GM19240 (cell line): Measurements from ENCODE around the gene C18orf32.
"Not testable (repeated sequence)": the region's sequence is repeated elsewhere in the genome, so short reads cannot be mapped to it uniquely, and the experiment has no call there.

Experiments used
- DNase-seq: peaks from one replicate; pipeline ENCODE4 v3.0.0; 2011; ENCODE audit warnings: low spot score; ENCODE audit not compliant: insufficient read length

Gene C18orf32

DNA sequence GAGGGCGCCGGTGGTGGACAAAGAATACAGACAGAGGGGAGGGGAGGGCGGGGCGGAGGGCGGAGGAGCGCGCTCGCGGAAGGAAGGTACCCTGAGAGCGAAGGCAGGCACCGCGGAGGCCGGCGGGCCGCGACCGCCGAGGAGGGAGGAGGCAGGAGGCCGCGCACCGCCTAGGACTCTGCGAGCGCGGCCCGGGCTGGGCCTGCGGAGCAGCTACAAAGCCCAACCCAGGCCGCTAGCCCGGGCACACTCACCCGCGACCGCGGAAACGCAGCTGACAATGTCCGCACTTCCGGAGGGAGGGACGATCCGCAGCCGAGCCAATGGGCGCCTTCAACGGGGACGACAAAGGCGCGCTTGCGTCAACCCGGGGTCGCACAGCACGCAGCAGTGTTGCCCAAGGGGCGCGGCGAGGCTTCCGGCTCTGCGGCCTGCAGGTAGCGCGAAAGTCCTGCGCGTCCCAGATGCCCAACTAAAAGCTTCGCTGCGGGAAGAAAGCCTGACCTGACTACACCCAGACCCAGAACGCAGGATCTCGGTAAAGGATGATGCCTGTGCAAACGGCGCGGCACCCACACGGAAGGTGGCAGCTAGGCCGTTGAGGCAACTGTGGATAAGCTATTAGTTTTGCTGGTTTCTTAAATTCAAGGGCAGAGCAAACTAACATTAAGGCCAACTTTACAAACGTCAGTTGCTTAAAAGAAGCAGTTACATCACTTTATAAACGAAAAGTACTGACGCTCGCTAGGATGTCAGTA is at the start of gene C18orf32:
Gene C18orf32, minus strand, starts transcription at position 282 of the 758 bp plus-strand sequence. CDS start 3,486 bp downstream, outside the sequence.
- DNase-seq = peak; percentile 65

DNA sequence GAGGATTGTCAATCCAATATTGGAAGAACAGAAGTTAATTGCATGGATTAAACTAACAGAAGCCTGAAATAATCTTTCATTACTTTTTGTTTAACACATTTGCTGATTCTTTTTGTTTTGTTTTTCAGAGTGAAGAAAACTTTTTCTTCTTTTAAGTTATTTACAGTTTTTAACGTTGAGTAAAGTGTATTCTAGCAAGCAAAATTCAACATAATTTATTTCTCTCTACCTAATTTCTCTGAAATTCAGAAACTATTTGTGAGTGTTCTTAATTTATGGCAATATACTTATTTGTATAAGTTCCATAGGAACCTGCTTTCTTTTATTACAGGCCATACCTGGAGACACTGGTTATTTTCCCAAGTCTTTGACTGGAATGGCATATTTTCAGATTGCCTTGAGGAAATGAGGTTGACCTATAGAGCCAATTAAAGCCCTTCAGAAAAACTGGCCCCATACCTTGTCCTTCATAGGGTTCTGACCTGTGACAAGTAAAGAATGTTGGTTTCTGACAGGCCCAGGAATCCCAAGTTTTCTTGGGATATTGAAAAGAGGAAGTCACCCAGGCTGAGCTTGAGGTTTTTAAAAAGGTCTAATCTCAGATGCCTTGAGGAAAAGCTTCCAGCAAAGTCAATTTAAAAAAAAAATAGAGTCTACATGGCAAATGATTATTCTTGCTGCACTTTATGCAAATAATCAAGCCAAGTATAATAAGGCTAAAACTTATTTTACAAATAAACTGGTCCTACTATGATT is 48.0 kb upstream of the C18orf32 start:
- DNase-seq = no peak

DNA sequence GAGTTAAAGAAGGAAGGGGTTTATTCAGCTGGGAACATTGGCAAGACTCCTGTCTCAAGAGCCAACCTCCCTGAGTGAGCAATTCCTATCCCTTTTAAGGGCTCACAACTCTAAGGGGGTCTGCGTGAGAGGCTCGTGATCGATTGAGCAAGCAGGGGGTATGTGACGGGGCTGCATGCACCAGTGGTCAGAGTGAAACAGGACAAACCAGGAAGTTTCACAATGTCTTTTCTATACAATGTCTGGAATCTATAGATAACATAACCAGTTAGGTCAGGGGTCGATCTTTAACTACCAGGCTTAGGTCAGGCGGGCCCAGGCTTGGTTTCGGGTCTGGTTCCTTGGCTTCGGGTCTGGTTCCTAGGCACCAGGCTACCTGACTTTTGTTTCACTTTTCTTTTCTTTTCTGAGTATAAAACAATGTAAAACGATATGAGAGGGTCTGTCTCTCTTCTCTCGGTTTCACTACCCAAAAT is 44.7 kb upstream of the C18orf32 start:
- DNase-seq = no peak

DNA sequence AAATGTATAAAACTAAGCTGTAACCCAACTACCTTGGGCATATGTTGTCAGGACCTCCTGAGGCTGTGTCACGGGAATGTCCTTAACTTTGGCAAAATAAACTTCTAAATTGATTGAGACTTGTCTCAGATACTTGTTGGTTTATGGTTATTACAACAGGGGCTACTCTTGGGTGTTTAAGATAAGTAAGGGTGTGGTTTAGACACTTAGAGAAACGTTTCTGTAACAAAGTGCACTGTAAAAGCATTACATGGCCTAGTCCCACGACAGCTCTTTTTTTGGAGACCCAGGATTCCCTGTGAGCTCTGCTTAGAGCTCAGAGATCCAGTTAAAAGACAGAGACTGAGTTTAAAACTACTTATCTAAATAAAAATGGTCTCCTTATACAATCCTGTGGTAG is 42.6 kb upstream of the C18orf32 start:
- no peak for DNase-seq

DNA sequence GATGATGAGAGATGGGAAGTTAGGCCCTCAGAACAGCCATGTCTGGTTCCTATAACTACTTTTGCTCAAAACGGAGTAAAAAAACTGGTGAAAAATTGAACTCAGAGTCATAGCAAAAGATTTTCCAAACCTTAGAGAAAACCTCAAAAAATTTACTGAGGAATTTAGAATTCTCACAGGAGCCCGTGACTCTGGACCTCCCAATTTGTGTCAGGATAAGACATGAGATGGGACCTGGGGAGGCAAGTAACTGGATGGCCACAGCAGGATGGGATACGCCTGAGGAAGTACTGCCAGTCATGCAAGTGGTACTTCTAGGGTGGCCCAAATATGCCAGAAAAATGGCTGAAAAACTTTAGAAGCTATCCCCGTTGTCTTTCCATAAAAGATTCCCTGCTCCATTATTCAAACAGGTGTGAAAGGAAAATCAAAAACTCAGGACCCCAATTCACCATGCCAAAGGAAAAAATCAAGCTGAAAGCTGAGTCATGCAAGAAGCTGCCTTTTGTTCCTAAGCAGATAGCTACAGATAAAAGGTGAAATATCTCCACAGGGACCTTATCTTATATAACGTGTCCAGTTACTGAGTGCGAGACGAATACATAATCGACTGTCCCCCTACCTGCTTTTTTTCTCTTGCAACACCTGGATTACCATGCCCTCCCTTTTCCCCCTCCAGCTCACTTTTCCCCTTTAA is 40.7 kb upstream of the C18orf32 start:
- DNase-seq = no peak

DNA sequence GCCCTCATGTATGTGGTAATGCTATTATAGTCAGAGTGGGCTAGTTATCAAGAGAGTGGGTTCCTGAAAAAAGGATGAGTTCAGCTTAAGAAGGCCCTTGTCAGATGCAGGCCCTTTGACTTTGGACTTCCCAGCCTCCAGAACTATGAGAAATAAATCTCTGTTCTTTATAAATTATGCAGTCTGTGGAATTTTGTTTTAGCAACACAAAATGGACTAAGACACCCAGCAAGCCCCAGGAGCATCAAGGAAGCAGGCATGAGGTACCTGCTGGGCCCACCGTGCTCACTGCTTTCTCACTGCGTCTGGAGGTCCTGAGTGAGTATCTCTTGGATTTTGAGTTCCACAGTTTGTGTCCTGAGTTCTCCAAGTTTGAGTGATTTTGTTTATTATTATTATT is 38.9 kb upstream of the C18orf32 start:
- no peak for DNase-seq

DNA sequence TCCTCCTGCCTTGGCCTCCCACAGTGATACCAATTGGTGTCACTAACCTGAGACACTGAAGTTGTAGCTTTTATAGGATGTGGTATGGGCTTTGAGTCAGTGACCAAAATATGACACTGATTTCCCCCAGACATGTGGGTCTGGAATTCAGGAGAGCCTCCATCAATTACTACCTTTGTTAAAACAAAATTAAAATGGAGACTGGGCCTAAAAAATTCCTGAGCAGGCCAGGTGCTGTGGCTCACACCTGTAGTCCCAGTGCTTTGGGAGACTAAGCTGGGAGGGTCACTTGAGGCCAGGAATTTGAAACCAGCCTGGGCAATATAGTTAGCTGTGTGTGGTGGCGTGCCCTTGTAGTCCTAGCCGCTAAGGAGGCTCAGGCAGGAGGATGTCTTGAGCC is 37.9 kb upstream of the C18orf32 start:
- DNase-seq = no peak

DNA sequence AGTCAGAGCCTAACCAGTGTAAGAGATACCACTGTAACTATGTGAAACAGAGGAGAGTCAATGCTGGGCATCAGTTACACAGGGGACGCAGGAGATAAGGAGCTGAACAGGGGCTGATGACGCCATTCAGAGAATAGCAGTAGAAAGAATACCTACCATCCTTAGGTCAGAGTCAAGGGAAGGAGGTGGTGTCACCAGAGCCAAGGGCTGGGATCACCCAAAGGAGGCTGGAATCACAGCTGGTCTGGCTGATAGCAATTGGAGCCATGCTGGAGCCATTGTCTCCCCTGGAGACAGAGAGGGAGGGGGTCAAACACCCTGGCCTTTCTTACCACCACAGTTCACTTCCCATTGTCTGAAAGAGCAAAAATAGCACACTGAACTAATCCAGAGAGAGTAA is 37.3 kb upstream of the C18orf32 start:
- DNase-seq = no peak

DNA sequence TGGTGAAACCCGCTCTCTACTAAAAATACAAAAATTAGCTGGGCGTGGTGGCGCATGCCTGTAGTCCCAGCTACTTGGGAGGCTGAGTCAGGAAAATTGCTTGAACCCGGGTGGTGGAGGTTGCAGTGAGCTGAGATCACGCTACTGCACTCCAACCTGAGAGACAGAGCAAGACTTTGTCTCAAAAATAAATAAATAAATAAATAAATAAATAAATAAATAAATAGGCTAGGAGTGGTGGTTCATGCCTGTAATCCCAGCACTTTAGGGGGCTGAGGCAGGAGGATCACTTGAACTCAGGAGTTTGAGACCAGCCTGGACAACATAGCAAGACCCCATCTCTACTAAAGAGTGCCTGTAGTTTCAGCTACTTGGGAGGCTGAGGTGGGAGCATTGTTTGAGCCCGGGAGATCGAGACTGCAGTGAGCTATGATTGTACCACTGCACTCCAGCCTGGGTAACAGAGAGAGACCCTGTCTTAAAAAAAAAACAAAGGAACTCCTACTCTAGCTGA is 36.6 kb upstream of the C18orf32 start:
- not testable (repeated sequence) for DNase-seq

DNA sequence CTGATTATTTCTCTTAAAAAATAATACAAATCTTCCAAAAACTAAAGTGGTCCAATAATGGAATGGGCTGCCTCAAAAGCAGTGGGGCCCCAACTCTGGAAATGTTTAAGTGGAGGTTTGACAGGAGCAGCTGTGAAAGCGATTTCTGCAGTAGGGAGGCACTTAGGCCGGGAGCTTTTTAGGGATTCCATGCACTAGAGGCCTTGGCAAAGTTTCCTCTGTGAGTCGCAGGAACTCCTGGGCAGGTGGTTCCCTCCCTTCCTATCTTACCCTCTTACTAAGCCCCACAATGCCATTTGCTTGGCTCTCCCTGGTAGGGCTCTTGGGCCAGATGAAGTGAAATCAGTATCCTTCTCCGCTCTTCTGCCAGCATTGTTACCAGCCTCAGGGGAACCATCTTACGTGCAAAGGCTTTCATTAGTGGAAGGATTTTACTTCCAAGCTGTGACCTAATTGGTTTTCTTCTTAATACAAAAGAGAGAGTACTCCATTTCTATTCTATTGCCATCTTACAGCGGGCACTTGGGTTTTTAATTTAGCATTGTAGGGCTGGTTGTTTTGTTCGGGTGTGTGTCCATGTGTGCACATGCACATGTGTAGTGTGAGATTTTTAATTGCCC is 34.3 kb upstream of the C18orf32 start:
- DNase-seq = no peak

DNA sequence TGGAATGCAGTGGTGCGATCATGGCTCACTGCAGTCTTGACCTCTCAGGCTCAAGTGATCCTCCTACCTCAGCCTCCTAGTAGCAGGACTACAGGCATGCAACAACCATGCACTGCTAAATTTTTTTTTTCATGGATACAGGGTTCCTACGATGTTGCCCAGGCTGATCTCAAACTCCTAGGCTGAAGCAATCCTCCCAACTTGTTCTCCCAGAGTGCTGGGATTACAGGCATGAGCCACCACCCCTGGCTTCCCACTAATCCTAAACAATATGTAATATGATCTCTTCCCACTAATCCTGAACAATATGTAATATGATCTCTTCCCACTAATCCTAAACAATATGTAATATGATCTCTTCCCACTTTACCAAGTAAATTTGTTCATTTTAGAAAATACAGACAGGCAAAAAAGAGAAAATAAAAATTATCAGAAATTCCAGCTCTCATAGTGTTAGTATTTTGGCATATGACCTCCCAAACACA is 33.7 kb upstream of the C18orf32 start:
- no peak for DNase-seq

DNA sequence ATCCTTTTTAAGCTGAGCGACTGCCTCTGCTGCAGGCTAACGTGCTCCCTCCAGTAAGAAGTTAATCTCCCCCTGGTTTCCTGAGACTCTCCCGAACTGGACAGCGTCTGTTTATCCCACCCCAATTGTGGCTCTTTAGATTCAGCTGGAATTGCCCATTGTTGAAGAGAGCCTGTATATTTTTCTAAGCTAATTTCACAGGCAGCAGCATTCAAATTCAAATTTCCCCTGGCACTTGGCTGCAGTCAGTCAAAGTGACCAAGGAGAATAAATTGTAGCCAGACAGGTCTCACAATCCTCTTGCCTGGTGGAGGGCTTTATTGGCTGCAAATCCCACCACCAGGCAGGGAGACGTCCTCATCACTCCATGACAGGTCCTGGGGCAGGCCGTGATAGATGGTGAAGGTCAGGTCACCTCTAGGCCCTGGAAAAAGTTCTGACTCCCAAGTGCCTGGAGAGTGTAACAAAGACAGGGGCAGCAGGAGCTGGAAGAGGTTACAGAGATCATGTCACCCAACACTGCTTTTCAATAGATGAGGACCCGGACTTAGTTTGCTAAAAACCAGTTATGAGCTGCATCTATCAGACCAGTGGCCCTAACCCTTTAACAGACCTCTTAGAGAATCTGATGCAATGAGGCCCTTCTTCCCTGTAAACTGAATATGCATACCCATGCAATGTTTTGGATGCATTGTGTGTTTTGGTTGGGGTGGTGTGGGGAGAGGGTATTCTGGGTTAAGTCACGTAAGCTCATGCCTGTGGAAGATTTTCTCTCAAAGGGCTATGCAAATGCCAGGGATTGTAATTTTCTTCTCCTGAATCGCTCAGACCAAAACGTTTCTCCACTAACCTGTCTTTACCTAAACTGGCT is 32.3 kb upstream of the C18orf32 start:
- DNase-seq = no peak

DNA sequence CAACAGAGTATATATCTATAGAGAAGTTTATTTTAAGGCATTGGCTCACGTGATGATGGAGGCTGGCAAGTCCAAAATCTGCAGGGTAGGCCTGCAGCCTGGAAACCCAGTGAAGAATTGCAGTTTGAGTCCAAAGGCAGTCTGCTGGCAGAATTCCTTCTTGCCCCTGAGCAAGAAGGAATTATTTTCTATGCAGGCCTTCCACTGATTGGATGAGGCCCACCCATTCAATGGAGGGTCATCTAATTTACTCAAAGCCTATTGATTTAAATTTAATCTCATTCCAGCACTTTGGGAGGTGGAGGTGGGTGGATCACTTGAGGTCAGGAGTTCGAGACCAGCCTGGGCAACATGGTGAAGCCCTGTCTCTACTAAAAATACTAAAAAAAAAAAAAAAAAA is 30.4 kb upstream of the C18orf32 start:
- DNase-seq = no peak

DNA sequence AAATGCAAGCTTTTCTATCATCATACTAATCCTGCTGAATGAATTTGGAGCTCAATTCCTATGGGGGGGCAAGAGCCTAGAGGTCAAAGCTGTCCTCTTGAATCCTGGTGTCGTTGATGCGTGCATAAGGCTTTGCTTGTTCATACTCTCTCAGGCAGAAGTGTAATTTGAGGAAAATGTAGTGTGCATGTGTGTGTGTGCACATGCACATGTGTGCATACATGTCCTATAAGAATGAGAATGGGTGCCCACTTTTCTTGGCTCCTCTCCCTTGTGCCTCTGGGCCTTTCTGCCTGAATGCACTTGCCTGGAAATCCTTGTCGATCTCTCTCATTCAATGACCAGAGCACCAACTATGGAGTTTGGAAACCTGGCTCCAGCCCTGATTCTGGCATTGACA is 28.5 kb upstream of the C18orf32 start:
- no peak for DNase-seq

DNA sequence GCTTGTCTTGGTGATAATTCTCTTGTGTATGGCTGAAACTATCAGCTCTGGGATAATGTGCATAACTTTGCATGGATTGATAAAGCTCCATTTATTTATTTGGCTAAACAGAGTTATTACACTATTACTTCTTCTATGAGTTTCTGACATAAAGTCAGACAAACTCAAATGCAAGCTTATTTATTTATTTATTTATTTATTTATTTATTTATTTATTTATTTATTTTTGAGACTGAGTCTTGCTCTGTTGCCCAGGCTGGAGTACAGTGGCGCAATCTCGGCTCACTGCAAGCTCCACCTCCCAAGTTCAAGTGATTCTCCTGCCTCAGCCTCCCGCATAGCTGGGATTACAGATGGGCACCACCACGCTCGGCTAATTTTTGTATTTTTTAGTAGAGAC is 28.0 kb upstream of the C18orf32 start:
- DNase-seq = not testable (repeated sequence)

DNA sequence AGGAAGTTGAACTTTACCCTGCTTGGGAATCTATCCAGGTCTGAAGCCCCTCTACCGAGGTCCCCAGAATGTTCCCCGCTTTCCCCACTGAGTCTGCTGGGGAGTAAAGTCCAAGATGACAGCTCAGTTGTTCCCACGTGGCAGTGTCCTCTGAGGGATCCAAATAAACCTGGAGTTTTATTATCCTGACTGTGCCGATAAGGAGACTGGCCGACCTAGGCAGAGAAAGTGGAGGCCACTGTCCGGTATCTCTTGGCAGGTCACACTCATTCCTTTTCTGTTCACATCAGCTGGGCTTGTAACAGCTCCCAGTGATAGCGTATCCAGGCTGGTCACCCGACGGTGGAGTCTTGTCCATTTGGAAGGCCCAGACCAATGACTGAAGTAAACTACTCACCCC is 27.5 kb upstream of the C18orf32 start:
- no peak for DNase-seq

DNA sequence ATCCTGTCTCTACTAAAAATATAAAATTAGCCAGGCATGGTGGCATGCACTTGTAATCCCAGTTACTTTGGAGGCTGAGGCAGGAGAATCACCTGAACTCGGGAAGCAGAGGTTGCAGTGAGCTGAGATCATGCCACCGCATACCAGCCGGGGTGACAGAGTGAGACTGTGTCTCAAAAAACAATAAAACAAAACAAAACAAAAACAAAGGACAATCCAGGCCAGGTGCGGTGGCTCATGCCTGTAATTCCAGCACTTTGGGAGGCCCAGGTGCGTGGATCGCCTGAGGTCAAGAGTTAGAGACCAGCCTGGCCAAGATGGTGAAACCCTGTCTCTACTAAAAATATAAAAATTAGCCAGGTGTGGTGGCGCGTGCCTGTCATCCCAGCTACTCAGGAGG is 25.8 kb upstream of the C18orf32 start:
- not testable (repeated sequence) for DNase-seq

DNA sequence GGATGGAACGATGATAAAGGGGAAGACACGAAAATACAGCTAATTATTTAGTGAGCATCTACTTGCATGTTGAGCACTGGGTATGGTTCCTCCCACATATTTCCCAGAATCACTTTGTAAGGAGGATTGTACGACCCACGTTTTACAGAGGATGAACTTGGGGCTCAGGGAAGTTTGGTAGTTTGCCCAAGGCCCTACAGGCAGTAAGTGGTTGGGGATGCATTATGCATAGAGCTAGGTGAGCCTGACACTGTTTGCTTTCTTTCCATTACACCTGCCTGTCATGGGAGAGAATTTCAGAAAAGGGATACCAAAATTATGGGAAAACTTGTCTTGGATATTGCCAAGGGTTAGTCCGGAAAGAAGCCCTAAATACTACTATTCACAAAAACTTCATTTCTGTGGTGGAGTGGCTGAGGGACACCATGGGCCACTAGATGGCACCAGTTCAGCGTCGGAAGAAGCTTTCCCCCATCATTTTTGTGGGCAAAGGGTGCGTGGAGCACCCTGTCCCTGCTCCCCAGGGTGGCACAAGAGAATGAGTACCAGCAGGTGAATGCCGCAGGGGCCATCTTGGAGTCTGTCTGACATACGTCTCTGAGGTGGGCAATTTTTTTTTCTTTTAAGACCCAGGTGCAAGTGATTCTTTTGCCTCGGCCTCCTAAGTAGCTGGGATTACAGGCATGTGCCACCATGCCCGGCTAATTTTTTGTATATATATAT is 23.5 kb upstream of the C18orf32 start:
- peak; percentile 47 for DNase-seq

DNA sequence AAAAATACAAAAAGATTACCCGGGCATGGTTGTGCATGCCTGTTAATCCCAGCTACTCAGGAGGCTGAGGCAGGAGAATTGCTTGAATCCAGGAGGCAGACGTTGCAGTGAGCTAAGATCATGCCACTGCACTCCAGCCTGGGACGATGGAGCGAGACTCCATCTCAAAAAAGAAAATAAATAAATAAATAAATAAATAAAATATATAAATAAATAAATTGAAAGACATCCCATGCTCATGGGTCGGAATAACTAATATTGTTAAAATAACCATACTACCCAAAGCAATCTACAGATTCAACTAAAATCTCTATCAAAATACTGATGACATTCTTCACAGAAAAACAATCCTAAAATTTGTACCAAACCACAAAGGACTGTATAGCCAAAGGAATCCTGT is 19.4 kb upstream of the C18orf32 start:
- not testable (repeated sequence) for DNase-seq

DNA sequence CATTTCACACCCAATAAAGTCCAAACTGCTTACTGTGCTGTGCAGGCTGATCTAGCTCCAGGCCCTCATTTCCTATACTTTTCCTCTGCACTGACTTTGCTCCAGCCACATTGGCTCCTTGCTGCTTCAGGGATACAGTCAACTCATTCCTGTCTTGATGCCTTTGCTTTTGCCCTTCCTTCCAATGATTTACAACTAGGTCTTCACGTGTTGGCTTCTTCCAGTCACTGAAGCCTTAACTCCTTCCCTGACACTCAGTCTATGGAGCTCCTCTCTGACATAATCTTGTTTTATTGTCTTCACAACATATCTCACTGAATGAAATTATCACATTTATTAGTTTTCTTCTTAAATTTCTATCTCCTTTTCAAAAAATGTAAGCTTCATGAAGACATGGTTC is 16.9 kb upstream of the C18orf32 start:
- no peak for DNase-seq
